ENCODE measurements around the gene SPX.
A peak's percentile ranks its signal among the peaks of the same experiment; 100 is the strongest.

SPX gene
- total RNA-seq = 0 to 0.26 (median 0) reads per million in 3 donors

GRCh38 chr12:21526053-21526452, at the start of gene SPX:
Gene SPX, plus strand, starts transcription at chr12:21526296. Its CDS starts 177 bp downstream, at chr12:21526473.
- peaks cover 6% of the 10 kb centered on the region for H3K4me1 ChIP-seq (ENCODE audit: control insufficient read depth, insufficient read depth, low read length, poor library complexity, severe bottlenecking)
- H3K27me3 ChIP-seq (replicated peaks; ENCODE audit: control insufficient read depth, insufficient read depth, low read length, poor library complexity, severe bottlenecking) = no peaks in the 10 kb centered on the region
- no peak for DNase-seq
- H3K4me3 ChIP-seq (ENCODE audit: insufficient read depth, low read depth, low read length, poor library complexity, severe bottlenecking) = peak within 1 kb of the TSS; percentile 74
- H3K9me3 ChIP-seq (ENCODE audit: control insufficient read depth, low read length) = no peaks in the 10 kb centered on the region
- H3K36me3 ChIP-seq (ENCODE audit: control insufficient read depth, insufficient read depth, low read length) = no peaks in the 10 kb centered on the region
- no peak within 1 kb of the TSS for H3K27ac ChIP-seq (ENCODE audit: insufficient read depth, low read length, poor library complexity, severe bottlenecking)

DNA sequence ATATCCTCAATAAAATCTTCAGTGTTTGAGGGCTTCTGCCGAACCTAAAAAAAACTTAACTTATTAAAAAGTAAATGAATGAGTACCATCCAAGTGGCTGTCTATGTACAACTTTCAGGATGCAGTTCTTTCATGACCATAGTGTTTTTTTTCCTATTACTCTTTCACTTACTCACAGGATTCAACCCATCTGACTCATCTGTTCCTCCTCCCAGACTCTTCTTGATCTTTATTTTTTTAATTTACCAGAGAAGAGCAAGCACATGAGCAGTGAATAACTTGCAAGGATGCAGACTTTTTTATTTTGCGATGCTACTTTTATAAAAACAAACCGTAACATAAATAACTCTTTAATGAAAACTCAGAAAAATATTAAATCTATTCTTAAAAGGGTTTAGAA, 49.1 kb upstream of the SPX start:
- no peak overlapping the region for H3K27ac ChIP-seq (ENCODE audit: insufficient read depth, low read length, poor library complexity, severe bottlenecking)
- H3K4me1 ChIP-seq (ENCODE audit: control insufficient read depth, insufficient read depth, low read length, poor library complexity, severe bottlenecking) = no peaks in the 10 kb centered on the region
- no peaks in the 10 kb centered on the region for H3K27me3 ChIP-seq (replicated peaks; ENCODE audit: control insufficient read depth, insufficient read depth, low read length, poor library complexity, severe bottlenecking)
- H3K36me3 ChIP-seq (ENCODE audit: control insufficient read depth, insufficient read depth, low read length) = peaks cover 69% of the 10 kb centered on the region
- DNase-seq = no peak
- no peak overlapping the region for H3K4me3 ChIP-seq (ENCODE audit: insufficient read depth, low read depth, low read length, poor library complexity, severe bottlenecking)
- H3K9me3 ChIP-seq (ENCODE audit: control insufficient read depth, low read length) = no peaks in the 10 kb centered on the region

DNA sequence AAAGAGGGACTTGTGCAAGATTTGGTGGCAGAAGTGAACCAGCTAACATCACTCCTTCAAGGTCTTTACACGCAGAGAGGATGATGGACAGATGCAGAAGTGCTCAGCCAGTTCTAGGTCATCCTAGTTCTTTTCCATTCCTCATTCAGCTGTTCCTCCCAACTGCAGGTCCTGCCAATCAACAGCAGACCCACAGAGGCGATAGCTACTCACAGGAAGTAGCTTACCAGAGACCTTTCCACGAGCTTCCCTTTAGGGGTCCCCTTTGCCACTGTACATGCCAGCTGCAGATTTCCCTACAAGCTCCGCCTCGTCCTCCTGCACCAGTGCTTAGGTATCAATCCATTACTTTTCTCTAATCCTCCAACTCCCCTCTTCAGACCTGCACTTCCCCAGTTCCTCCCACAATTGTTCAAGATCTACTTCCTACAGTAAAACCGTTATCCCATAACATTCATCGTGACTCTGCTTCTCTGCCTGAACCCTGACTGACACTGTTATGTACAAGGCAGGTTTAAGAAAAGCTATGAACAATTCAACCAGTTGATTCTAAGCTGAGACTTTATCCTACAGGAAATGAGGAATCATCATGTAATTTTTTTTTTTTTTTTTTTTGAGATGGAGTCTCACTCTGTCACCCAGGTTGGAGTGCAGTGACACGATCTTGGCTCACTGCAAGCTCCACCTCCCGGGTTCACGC, 47.2 kb upstream of the SPX start:
- H3K36me3 ChIP-seq (ENCODE audit: control insufficient read depth, insufficient read depth, low read length) = peaks cover 67% of the 10 kb centered on the region

GRCh38 chr12:21483531-21483930, 42.6 kb upstream of the SPX start:
- H3K4me3 ChIP-seq (ENCODE audit: insufficient read depth, low read depth, low read length, poor library complexity, severe bottlenecking) = no peak overlapping the region
- no peak for DNase-seq
- H3K27ac ChIP-seq (ENCODE audit: insufficient read depth, low read length, poor library complexity, severe bottlenecking) = no peak overlapping the region
- no peaks in the 10 kb centered on the region for H3K27me3 ChIP-seq (replicated peaks; ENCODE audit: control insufficient read depth, insufficient read depth, low read length, poor library complexity, severe bottlenecking)
- H3K4me1 ChIP-seq (ENCODE audit: control insufficient read depth, insufficient read depth, low read length, poor library complexity, severe bottlenecking) = no peaks in the 10 kb centered on the region
- H3K9me3 ChIP-seq (ENCODE audit: control insufficient read depth, low read length) = no peaks in the 10 kb centered on the region
- peaks cover 43% of the 10 kb centered on the region for H3K36me3 ChIP-seq (ENCODE audit: control insufficient read depth, insufficient read depth, low read length)

More for the DNA sequence above, 47.2 kb upstream of the SPX start:
- DNase-seq = no peak
- Histone ChIP-seq H3K27ac (ENCODE audit: insufficient read depth, low read length, poor library complexity, severe bottlenecking) (no peak overlapping the region), H3K9me3 (ENCODE audit: control insufficient read depth, low read length) (no peaks in the 10 kb centered on the region), H3K4me3 (ENCODE audit: insufficient read depth, low read depth, low read length, poor library complexity, severe bottlenecking) (no peak overlapping the region), H3K27me3 (replicated peaks; ENCODE audit: control insufficient read depth, insufficient read depth, low read length, poor library complexity, severe bottlenecking) (no peaks in the 10 kb centered on the region), H3K4me1 (ENCODE audit: control insufficient read depth, insufficient read depth, low read length, poor library complexity, severe bottlenecking) (no peaks in the 10 kb centered on the region)

GRCh38 chr12:21485998-21486397, 40.1 kb upstream of the SPX start:
- Histone ChIP-seq H3K36me3 (ENCODE audit: control insufficient read depth, insufficient read depth, low read length) (peaks cover 38% of the 10 kb centered on the region), H3K27ac (ENCODE audit: insufficient read depth, low read length, poor library complexity, severe bottlenecking) (no peak overlapping the region), H3K27me3 (replicated peaks; ENCODE audit: control insufficient read depth, insufficient read depth, low read length, poor library complexity, severe bottlenecking) (no peaks in the 10 kb centered on the region), H3K9me3 (ENCODE audit: control insufficient read depth, low read length) (no peaks in the 10 kb centered on the region), H3K4me3 (ENCODE audit: insufficient read depth, low read depth, low read length, poor library complexity, severe bottlenecking) (no peak overlapping the region), H3K4me1 (ENCODE audit: control insufficient read depth, insufficient read depth, low read length, poor library complexity, severe bottlenecking) (no peaks in the 10 kb centered on the region)
- DNase-seq = no peak

- Histone ChIP-seq H3K27ac (ENCODE audit: insufficient read depth, low read length, poor library complexity, severe bottlenecking) (no peak overlapping the region), H3K4me1 (ENCODE audit: control insufficient read depth, insufficient read depth, low read length, poor library complexity, severe bottlenecking) (peaks cover 16% of the 10 kb centered on the region), H3K9me3 (ENCODE audit: control insufficient read depth, low read length) (no peaks in the 10 kb centered on the region), H3K27me3 (replicated peaks; ENCODE audit: control insufficient read depth, insufficient read depth, low read length, poor library complexity, severe bottlenecking) (no peaks in the 10 kb centered on the region), H3K36me3 (ENCODE audit: control insufficient read depth, insufficient read depth, low read length) (peaks cover 36% of the 10 kb centered on the region), H3K4me3 (ENCODE audit: insufficient read depth, low read depth, low read length, poor library complexity, severe bottlenecking) (no peak overlapping the region)
- DNase-seq = no peak
Measured at GRCh38 chr12:21499765-21500164, 26.3 kb upstream of the SPX start.

DNA sequence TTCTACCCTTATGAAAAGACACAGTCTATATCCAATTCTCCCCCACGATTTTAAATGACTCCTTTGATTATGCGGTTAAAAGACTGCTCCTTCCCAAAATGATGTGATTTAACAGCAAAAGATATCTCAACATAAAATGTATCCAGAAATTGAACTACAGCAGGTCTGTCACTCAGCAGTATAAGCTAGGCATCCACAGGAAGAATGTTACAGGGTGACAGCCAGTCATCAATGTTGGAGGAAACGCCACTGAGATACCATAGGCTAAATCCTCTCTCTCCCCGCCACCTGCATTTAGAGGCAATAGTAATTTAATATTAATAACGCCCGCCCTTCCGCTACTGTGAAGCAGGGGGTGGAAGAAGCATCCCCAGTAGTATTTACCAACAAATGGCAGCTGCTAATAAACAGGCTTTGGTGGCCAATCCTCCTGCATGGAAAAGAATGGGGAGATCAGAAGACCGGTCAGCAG, 25.3 kb upstream of the SPX start:
- Histone ChIP-seq H3K36me3 (ENCODE audit: control insufficient read depth, insufficient read depth, low read length) (peaks cover 27% of the 10 kb centered on the region), H3K4me1 (ENCODE audit: control insufficient read depth, insufficient read depth, low read length, poor library complexity, severe bottlenecking) (peaks cover 16% of the 10 kb centered on the region), H3K4me3 (ENCODE audit: insufficient read depth, low read depth, low read length, poor library complexity, severe bottlenecking) (peak overlapping the region; percentile 92), H3K9me3 (ENCODE audit: control insufficient read depth, low read length) (no peaks in the 10 kb centered on the region), H3K27me3 (replicated peaks; ENCODE audit: control insufficient read depth, insufficient read depth, low read length, poor library complexity, severe bottlenecking) (no peaks in the 10 kb centered on the region), H3K27ac (ENCODE audit: insufficient read depth, low read length, poor library complexity, severe bottlenecking) (peak overlapping the region; percentile 77)
- DNase-seq = no peak

DNA sequence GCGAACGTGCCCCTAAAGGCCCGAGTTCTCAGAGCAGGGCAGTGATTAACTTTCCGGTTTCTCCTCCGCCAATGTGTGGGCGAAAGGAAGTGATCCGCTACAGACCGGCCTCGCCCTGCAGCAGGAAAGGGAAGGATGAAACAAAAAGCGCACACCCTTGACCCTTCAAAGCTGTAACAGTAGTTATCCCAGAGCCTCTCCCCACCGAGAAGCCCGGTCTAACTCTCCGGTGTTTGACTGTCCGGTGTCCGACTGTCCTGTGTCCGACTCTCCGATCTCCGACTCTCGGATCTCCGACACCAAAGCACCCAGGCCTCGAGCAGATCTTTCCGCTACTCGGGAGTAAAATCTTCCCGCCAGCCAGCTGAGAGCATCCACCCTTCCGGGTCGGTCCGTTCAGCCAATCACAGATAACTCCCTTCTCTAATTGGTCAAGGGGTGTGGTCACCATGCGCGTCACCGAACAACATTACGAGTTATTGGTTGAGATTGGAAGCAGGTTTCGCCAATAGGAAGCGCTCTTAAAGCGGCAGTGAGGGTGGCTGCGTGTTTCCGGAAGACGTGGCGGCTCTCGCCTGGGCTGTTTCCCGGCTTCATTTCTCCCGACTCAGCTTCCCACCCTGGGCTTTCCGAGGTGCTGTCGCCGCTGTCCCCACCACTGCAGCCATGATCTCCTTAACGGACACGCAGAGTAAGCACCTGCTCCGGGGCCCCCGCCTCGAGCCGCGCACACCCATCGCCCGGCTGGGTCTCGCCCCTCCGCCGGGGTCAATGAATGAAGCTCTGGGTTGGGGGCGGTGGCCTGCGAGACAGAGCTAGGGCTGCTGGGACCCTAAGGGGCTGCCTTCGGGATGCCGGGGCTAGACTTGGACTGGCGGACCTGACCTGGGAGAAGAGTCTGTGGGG, 24.6 kb upstream of the SPX start, which contains the start of the genes GOLT1B and RECQL:
GOLT1B (plus strand) TSS at position 532 of the 906 bp plus-strand sequence; CDS start at position 667, 135 bp downstream.
RECQL (minus strand) TSS at position 378 of the 906 bp plus-strand sequence. CDS start 2,065 bp downstream, outside the sequence.
- Histone ChIP-seq H3K27me3 (replicated peaks; ENCODE audit: control insufficient read depth, insufficient read depth, low read length, poor library complexity, severe bottlenecking) (no peaks in the 10 kb centered on the region), H3K4me1 (ENCODE audit: control insufficient read depth, insufficient read depth, low read length, poor library complexity, severe bottlenecking) (peaks cover 16% of the 10 kb centered on the region), H3K4me3 (ENCODE audit: insufficient read depth, low read depth, low read length, poor library complexity, severe bottlenecking) (peak within 1 kb of the TSS; percentile 92)

GRCh38 chr12:21502164-21502496, 24.0 kb upstream of the SPX start:
- H3K4me1 ChIP-seq (ENCODE audit: control insufficient read depth, insufficient read depth, low read length, poor library complexity, severe bottlenecking) = peaks cover 16% of the 10 kb centered on the region
- DNase-seq = peak in 1 of 3 donors; percentile 4
- peak overlapping the region; percentile 92 for H3K4me3 ChIP-seq (ENCODE audit: insufficient read depth, low read depth, low read length, poor library complexity, severe bottlenecking)

More for the DNA sequence above, 24.6 kb upstream of the SPX start, which contains the start of the genes GOLT1B and RECQL:
- peaks cover 20% of the 10 kb centered on the region for H3K36me3 ChIP-seq (ENCODE audit: control insufficient read depth, insufficient read depth, low read length)
- H3K27ac ChIP-seq (ENCODE audit: insufficient read depth, low read length, poor library complexity, severe bottlenecking) = peak within 1 kb of the TSS; percentile 77
- H3K9me3 ChIP-seq (ENCODE audit: control insufficient read depth, low read length) = no peaks in the 10 kb centered on the region
- peak; percentile 84 to 92 (median 88) for DNase-seq

More at GRCh38 chr12:21502164-21502496, 24.0 kb upstream of the SPX start:
- H3K9me3 ChIP-seq (ENCODE audit: control insufficient read depth, low read length) = no peaks in the 10 kb centered on the region
- no peaks in the 10 kb centered on the region for H3K27me3 ChIP-seq (replicated peaks; ENCODE audit: control insufficient read depth, insufficient read depth, low read length, poor library complexity, severe bottlenecking)
- H3K27ac ChIP-seq (ENCODE audit: insufficient read depth, low read length, poor library complexity, severe bottlenecking) = peak overlapping the region; percentile 77
- H3K36me3 ChIP-seq (ENCODE audit: control insufficient read depth, insufficient read depth, low read length) = peaks cover 14% of the 10 kb centered on the region

Measured in effector memory CD4-positive, alpha-beta T cell (primary cell).